ENCODE measurements around the gene KIF17.

DNA sequence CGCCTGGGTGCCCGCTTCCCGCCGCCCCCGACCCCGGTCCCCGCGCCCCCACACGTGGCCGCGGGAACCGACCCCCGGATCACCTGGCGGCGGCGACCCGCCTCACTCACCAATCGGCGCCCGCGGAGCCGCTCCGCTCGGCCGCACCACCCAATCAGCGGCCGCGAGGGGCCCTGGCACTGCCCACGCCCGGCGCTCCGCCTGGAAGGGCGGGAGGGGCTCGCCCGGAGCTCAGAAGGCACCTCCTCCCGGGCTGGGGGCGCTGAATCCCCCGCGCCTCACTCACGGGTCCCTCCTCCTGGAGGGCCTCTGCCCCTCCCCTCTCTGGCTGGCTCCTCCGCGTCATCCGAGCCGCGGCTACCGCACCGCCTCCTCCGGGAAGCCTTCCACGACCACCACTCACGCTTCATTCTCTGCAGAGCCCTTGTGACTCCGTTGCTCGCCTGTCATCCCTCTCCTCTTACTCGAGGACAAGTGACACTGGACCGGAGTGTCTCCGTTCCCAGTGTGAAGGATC is 14.3 kb upstream of the KIF17 start:
- peak; percentile 3 for TF ChIP-seq CTCF (IDR thresholded peaks at IDR 0.05)
- TF ChIP-seq EZH2 (IDR thresholded peaks at IDR 0.05) = no peak
- TF ChIP-seq EZH2phosphoT487 (IDR thresholded peaks at IDR 0.05) = peak; percentile 19

Data from neural progenitor cell (in vitro differentiated cells).